Thoracic aorta (tissue), 2 donors: Measurements from ENCODE around the gene LHPP. TPM values are rescaled to one million over a fixed set of nuclear protein-coding genes. Genes with fewer than 3 reads are reported as not detected.

Source experiments
- ATAC-seq: fragments of 150-250 bp; one replicate; pipeline ENCODE4 v1.8.0; 2017; ENCODE audit warnings: low read depth; ENCODE audit not compliant: insufficient number of reproducible peaks, low FRiP score
- DNase-seq: peaks from one replicate; pipeline ENCODE4 v3.0.0-alpha.2; 2020; ENCODE audit warnings: low spot score
- H3K27ac ChIP-seq, 2 donors: fragments of 200-600 bp; sonication (generic); 1 replicate in 1 of 2; 2 replicates in 1 of 2; pipeline ENCODE4 v1.5.1; 2016; ENCODE audit warnings: mild to moderate bottlenecking in 2 of 2, moderate library complexity in 2 of 2
- H3K27me3 ChIP-seq: fragments of 200-600 bp; sonication (generic); replicated peaks from 2 replicates; pipeline ENCODE4 v1.6.0; 2016; ENCODE audit warnings: mild to moderate bottlenecking; ENCODE audit not compliant: insufficient read depth
- H3K36me3 ChIP-seq: fragments of 200-600 bp; sonication (generic); one replicate; pipeline ENCODE4 v1.5.1; 2016
- H3K4me1 ChIP-seq, 2 donors: fragments of 200-600 bp; sonication (generic); 1 replicate in 1 of 2; 2 replicates in 1 of 2; pipeline versions ENCODE4 v1.5.1 to v1.6.0; 2016; ENCODE audit warnings: low read depth in 2 of 2, mild to moderate bottlenecking in 1 of 2; ENCODE audit not compliant: control insufficient read depth in 1 of 2
- H3K4me3 ChIP-seq: fragments of 200-600 bp; sonication (generic); 2 replicates; pipeline ENCODE4 v1.5.1; 2016; ENCODE audit warnings: mild to moderate bottlenecking
- H3K9me3 ChIP-seq: fragments of 200-600 bp; sonication (generic); 2 replicates; pipeline ENCODE4 v1.5.1; 2016
- CTCF ChIP-seq: fragments of 200-600 bp; sonication (generic); IDR thresholded peaks from one replicate; pipeline ENCODE4 v1.5.1; 2019; ENCODE audit warnings: antibody characterized with exemption
- total RNA-seq, 2 donors: library from RNA; depleted of rRNA; stranded (reverse); fragments of >200 nt; gene quantifications; one replicate each; pipeline versions ENCODE4 v1.1.0 to v1.2.3, GENCODE V29; 2016

The LHPP gene
- total RNA-seq, 2 donors from 2014 or later, result 7.2 to 24.1 TPM

GRCh38 chr10:124472071-124472470, 10.4 kb downstream of the LHPP start:
- Histone ChIP-seq H3K36me3 (no peaks in the 10 kb centered on the region), H3K4me1 (no peaks in the 10 kb centered on the region), H3K27me3 (no peaks in the 10 kb centered on the region), H3K9me3 (no peaks in the 10 kb centered on the region), H3K27ac (no peak overlapping the region), H3K4me3 (no peak overlapping the region)
- no peak for TF ChIP-seq CTCF
- DNase-seq, result no peak
- no peak for ATAC-seq

GRCh38 chr10:124473070-124473469, 11.4 kb downstream of the LHPP start:
- Histone ChIP-seq H3K4me1 (no peaks in the 10 kb centered on the region), H3K36me3 (no peaks in the 10 kb centered on the region), H3K27ac (no peak overlapping the region), H3K9me3 (no peaks in the 10 kb centered on the region), H3K27me3 (no peaks in the 10 kb centered on the region), H3K4me3 (no peak overlapping the region)
- ATAC-seq, result no peak
- no peak for TF ChIP-seq CTCF
- DNase-seq, result no peak

GRCh38 chr10:124474514-124475070, 13.0 kb downstream of the LHPP start:
- Histone ChIP-seq H3K4me1 (no peaks in the 10 kb centered on the region), H3K4me3 (no peak overlapping the region), H3K27ac (no peak overlapping the region), H3K27me3 (no peaks in the 10 kb centered on the region), H3K9me3 (no peaks in the 10 kb centered on the region), H3K36me3 (no peaks in the 10 kb centered on the region)
- no peak for TF ChIP-seq CTCF
- DNase-seq (no peak), ATAC-seq (no peak)

- no peak for DNase-seq
- Histone ChIP-seq H3K4me3 (no peak overlapping the region), H3K4me1 (no peaks in the 10 kb centered on the region), H3K36me3 (no peaks in the 10 kb centered on the region), H3K9me3 (no peaks in the 10 kb centered on the region), H3K27ac (no peak overlapping the region), H3K27me3 (no peaks in the 10 kb centered on the region)
- no peak for ATAC-seq
- TF ChIP-seq CTCF, result no peak
Observed at GRCh38 chr10:124476043-124476725, 14.6 kb downstream of the LHPP start.

- Histone ChIP-seq H3K9me3 (no peaks in the 10 kb centered on the region), H3K27me3 (no peaks in the 10 kb centered on the region), H3K36me3 (no peaks in the 10 kb centered on the region), H3K4me3 (no peak overlapping the region), H3K4me1 (no peaks in the 10 kb centered on the region), H3K27ac (no peak overlapping the region)
- no peak for TF ChIP-seq CTCF
- no peak for DNase-seq
- ATAC-seq, result no peak
Observed at GRCh38 chr10:124477614-124478363, 16.2 kb downstream of the LHPP start.
